Ovary (tissue), 3 donors: ENCODE results near the gene NUP188.

Source experiments
- CTCF ChIP-seq, 3 donors: fragments of 450-650 bp in 2 of 3; fragments of 200-600 bp in 1 of 3; IDR thresholded peaks; one replicate each; pipeline versions ENCODE4 v1.5.1 to v1.8.0; 2016 to 2022; ENCODE audit warnings: antibody characterized with exemption in 3 of 3, mild to moderate bottlenecking in 1 of 3
- EP300 ChIP-seq: sonication (generic); formaldehyde crosslinking; IDR thresholded peaks from one replicate; pipeline ENCODE4 v1.6.1; 2017; ENCODE audit warnings: antibody characterized with exemption
- POLR2A ChIP-seq: fragments of 450-650 bp; IDR thresholded peaks from one replicate; pipeline ENCODE4 v1.6.1; 2017; ENCODE audit warnings: antibody characterized with exemption, mild to moderate bottlenecking, moderate library complexity
- donor health status: DM: no; HTN: no; CAD: no.

DNA sequence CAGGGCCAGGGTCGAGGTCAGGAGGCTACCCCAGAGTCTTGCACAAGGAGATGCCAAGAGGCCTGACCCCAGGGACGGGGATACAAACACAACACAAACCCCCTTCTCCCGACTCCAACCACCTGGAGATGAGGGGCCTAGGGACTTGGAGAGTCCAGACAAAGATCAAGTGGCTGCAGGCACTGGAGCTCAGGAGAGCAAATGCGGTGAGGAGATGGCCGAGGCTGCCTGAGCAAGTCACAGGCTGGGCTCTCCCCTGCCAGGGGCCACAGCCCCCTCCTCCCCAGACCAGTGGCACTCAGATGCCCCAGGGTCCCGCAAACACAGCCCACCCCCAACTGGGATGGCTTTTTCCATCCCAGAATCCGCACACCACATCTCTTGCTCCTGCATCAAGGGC, 64.8 kb downstream of the NUP188 start:
- TF ChIP-seq POLR2A (no peak), CTCF (IDR thresholded peaks at IDR 0.05) (no peak), EP300 (no peak)
